Inflammatory macrophage (primary cell): ENCODE measurements around the gene C4orf51.
A peak's percentile ranks its signal among the peaks of the same experiment; 100 is the strongest.
"Not testable (repeated sequence)": the region's sequence is repeated elsewhere in the genome, so short reads cannot be mapped to it uniquely, and the experiment has no call there.

Experiments used
- DNase-seq, 2 donors: peaks; one replicate each; pipeline ENCODE4 v3.0.0-alpha.2; 2020 to 2022
- total RNA-seq, 18 experiments: gene quantifications; one replicate each; lab custom pipeline; 2026; ENCODE audit warnings: mixed read lengths in 6 of 18, inconsistent platforms in 2 of 18; lab: John Stamatoyannopoulos, UW

C4orf51 gene
- 0 to 0.06 (median 0) reads per million in 18 experiments for total RNA-seq

DNA sequence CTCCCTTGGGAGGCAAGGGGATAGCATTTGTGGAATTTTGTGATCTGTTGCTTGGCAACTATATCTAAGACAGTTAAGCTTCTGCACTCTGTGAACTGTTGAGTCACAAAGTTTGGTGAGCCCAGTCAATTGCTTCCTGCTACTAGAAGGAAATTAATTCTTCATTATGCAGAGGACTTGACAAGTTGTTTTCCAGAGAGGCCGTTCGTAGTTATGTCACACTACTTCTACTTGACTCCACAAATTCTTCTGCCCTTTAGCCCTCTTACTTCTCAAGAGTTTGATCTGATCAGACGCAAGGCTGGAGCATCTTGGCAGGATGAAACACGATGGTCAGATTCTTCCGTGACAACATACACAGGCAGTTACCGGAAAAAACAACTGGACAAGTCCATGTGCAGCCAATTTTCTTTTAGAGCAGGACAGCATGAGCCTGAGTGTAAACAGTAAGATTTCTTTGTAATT, at the start of gene C4orf51:
Gene C4orf51, plus strand, starts transcription at position 156 of the 465 bp plus-strand sequence. Its CDS starts 58 bp downstream, at position 214.
- DNase-seq = no peak

DNA sequence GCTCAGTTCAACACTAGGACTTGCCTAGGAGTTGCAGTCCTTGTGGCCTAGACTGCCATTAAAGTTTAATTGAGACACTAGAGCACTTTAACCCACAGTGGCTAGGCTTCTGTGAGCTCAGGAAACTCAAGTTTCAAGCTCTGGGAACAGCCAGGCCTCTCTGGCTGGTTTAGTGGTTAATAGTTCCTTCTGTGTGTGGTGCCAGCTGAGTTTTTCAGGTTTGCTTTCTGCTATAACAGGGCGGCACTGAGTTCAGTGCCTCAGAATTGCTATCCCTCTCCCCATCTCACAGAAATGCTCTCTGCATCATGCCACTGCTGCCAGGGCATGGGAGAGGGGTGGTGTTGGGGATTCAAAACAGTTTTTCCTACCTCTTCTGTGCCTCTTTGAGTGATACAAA, 44.8 kb upstream of the C4orf51 start:
- no peak for DNase-seq

DNA sequence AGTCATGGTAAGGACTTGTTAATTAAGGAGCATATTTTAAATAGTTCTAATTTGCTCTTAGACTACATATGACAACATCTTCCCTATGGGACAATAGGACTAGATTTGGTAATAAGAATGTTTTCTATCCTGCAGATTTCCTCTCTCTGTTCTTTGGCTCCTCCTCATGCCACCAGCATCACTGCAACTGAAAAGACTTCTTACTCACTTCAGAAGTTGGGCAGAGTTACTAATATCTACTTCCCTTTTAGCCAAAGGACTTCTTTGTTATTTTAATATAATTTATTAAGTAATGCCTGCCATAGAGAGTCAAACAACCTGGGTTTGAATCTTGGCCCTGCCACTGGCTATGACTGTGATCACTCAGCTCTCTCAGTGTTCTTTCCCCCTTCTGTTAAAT, 44.3 kb upstream of the C4orf51 start:
- peak; percentile 11 to 27 for DNase-seq

DNA sequence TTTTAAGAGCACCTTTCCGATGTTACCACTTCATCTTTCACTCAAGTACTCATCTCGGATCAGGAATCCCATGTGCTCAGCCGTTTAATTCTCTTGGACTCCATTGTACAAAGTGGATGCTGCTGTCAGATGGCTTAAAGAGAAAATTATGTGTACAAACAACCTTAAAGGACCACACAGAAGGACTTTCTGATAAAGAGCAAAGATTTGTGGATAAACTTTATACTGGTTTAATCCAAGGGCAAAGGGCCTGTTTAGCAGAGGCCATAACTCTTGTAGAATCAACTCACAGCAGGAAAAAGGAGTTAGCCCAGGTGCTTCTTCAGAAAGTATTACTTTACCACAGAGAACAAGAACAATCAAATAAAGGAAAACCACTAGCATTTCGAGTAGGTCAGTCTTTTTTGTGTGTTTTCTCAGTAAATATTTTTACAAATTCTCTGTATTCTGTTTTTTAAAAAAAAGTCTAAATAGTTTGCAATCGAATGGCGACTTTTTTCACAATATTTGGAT, 40.7 kb upstream of the C4orf51 start:
- DNase-seq = no peak

DNA sequence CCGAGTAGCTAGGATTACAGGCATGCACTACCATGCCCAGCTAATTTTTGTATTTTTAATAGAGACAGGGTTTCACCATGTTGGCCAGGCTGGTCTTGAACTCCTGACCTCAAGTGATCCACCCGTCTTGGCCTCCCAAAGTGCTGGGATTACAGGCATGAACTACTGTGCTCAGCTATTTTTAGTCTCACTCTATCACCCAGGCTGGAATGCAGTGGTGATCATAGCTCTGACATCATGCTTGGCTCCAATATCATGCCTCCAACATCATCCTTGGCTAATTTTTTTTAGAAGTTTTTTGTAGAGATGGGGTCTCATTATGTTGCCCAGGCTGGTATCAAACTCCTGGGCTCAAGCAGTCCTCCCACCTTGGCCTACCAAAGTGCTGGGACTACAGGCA, 39.7 kb upstream of the C4orf51 start:
- not testable (repeated sequence) for DNase-seq

DNA sequence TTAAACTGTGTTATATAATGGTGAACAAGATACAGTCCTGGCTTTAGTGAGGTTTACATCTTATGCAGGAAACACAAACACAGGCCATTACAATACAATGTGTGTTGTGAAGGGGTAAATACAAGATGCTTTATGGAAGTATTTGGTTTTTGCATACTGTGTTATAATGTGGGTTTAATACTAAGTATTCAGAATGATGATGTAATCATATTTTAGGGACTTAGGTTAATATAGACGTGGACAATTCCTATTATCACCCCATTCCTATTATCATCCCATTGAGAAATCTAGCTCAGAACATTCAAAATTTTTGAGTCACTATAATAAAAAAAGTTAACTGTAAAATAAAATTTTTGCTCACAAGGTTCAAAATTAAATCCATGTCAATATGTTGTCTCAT, 36.7 kb upstream of the C4orf51 start:
- DNase-seq = no peak

DNA sequence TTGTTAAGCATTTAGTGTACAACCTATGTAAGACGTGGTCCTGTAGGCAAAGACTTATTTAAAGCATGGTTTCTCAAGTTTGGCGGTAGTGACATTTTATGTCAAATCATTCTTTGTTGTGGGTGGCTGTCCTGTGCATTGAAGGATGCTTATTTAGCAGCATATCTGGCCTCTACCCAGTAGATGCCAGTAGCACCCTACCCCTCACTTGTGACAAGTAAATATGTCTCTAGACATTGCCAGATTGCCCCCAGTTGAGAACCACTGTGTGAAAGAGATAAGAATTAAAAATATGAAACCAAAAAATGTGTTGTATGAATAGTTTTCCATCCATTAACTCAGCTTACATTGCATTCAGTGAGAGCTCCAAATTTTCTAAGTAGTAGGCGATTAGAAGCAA, 35.2 kb upstream of the C4orf51 start:
- DNase-seq = no peak

DNA sequence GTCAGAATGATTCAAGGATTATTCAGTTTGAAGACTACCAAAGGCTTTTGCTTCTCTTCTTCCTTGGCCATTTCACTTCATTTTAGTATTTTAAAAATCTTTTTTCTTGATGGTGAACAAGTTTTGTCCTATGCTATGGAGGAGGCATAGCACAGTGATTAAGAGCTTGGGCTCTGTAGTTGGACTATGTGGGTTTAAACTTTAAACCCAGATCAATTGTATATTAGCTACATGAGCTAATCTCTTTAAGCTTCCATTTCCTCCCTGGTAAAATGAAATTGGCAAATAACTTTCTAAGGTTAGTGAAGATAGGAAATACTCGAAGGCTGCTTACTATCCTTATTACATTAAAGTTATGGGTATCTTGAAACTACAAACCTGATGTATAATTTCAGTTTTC, 23.8 kb upstream of the C4orf51 start:
- no peak for DNase-seq

DNA sequence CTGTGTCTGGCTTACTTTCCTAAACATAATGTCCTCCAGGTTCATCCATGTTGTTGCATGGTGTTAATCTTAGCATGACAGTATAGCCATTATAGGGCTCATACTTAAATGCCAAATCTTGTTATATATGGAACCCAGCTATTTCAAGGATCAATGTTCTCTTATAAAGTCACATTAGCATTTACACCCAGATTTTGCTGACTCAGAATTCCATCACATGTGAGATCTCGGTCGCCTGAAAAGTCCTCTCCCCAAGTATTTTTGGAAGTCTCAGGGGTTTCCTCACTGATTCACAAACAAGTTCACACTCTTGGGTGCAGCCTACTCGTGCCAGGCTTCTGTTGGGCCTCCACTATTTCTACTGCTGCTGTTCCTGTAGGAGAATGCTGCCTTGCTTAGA, 19.9 kb upstream of the C4orf51 start:
- no peak for DNase-seq

DNA sequence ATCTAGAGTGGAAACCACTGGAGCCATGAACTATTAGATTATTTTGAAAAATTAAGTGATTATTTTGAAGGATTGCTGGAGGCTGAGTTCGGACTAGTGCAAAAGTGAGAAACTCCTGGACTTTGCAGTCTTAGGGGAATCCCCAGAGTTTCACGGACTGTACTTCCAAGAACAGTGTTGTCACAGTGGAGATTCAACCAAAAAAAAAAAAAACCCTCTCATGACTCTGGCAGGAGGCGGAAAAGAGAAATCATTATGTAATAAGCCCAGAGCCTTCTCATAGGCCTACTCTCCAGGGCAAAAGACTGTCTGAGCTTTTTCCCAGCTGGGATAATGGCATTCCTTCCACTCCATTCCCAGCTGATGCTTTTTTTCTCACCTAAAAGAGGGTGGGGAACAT, 16.8 kb upstream of the C4orf51 start:
- peak in 1 of 2 donors; percentile 14 for DNase-seq

DNA sequence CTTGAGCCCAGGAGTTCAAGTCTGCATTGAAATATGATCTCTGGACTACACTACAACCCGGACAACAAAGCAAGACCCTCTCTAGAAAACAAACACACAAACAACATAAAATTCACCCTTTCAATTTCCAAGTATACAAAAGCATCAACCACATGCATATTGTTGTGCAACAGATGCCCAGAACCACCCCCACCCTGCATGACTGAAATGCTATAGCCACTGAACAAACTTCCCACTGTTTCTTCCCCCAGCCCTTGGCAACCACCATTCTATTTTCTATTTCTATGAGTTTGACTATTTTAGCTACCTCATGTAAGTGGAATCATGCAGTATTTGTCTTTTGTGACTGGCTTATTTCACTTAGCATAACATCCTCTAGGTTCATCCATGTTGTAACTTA, 14.2 kb upstream of the C4orf51 start:
- peak in 1 of 2 donors; percentile 2 for DNase-seq

DNA sequence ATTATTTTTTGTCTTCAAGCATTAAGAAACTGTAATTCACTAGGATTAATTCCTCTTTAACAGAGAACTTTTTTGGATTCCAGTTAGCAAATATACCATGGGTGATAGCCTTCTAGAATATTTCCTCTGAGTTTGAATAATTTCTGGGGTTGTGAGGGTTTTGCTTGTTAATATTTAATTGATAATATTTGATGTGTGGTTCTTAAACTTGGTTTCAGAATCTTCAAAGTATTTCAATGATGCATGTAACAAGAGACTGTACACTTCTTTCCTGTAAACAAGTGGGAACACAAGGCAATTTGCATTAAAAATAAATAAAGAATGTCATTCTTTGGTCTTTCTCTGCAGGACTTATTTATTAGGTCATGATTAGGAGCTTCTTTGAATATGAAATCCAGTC, 9.5 kb upstream of the C4orf51 start:
- no peak for DNase-seq

DNA sequence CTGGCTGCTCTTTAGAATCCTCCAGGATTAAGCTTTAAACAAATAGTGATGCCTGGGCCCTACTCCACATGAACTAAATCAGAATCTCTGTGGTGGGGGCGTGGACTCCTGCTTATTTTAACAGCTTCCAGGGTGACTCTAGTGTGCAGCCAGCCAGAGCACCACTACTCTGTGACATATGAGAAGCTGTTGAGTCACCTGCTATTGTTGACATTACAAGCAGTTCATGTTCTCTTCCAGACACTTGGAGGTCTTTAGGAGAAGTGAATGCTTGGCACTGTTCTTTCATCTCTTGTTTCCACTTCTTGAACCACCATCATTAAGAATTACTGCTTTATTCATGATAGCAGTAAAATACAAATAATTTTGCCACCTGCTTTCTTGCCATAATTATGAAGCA, 426 bp upstream of the C4orf51 start:
- no peak for DNase-seq

DNA sequence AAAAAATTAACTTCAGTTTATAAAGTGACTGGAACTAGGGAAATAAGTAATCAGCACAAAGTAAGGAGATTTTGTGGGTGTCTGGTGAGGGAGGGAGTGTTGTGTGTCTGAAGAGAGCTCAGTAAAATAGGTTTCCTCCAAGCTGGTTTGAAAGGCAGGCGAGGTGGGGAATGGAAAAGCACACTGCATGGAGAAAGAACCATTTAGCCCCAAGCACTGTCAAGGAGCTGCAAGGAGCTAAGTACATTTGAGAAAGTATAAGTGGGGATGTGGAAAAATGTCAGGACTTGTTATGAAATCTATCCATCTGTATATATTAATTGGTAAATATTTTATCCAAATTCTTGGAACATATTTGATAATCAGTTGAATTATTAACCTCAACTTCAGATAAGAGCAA, 956 bp downstream of the C4orf51 start:
- DNase-seq = no peak

DNA sequence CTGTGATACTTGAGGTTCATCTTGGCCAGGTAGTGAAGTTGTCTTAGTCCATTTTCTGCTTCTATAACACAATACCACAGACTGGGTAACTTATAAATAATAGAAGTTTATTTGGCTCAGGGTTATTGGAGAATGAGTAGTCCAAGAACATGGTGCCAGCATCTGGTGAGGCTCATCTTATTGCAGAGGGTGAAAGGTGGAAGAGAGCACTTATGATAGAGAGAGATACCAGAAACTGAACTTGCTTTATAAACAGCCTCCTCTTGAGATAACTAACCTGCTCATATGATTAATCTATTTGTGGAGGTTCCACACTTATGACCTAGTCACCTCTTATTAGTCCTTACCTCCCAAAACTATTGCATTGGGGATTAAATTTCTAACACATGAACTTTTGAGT, 1.6 kb downstream of the C4orf51 start:
- no peak for DNase-seq

DNA sequence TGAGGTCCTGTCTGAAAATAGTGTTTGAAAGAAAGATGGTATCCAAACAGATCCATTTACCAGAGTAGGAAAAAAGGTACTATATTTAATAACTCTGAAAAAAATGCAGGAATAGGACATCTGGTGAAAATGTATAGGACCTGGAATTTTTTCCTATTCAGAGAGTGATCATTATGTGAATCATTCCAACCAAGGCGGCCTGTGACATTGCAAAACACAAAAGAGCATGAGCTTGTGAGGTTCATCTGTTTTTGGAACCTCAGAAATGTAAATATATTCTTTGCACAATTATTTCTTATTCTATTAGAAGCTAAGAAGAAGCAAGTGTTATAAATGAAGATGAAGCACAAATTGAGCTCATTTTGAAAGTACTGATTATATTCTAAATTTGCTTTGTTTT, 2.0 kb downstream of the C4orf51 start:
- DNase-seq = no peak

DNA sequence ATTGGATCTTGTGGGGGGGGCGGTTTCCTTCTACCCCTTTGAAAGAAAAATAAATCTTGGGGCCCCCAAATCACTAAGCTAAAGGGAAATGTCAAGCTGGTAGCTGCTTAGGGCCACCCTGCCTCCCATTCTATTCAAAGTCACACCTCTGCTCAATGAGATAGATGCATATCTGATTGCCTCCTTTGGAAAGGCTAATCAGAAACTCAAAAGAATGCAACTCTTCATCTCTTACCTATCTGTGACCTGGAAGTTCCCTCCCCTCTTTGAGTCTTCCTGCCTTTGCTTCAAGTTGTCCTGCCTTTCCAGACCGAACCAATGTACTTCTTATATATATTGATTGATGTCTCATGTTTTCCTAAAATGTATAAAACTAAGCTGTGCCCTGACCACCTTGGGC, 7.0 kb downstream of the C4orf51 start:
- DNase-seq = no peak

DNA sequence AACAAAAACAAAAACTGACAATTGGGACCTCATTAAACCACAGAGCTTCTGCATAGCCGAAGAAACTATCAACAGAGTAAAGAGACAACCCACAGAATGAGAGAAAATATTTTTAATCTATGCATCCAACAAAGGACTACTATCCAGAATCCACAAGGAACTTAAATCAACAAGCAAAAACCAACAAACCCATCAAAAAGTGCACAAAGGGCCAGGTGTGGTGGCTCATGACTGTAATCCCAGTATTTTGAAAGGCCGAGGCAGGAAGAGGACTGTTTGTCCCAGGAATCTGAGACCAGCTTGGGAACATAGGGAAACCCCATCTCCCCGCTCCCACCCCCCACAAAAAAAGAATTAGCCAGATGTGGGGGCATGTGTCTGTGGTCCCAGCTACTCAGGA, 10.7 kb downstream of the C4orf51 start:
- DNase-seq = no peak

DNA sequence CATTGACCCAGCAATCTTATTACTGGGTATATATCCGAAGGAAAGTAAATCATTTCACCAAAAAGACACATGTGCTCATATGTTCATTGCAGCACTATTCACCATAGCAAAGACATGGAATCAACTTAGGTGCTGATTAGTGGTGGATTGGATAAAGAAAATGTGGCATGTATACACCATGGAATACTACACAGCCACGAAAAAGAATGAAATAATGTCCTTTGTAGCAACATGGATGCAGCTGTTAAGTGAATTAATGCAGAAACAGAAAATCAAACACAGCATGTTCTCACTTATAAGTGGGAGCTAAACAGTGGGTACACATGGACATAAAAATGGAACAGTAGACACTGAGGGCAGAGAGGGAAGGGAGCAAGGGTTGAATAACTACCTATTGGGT, 11.5 kb downstream of the C4orf51 start:
- not testable (repeated sequence) for DNase-seq

DNA sequence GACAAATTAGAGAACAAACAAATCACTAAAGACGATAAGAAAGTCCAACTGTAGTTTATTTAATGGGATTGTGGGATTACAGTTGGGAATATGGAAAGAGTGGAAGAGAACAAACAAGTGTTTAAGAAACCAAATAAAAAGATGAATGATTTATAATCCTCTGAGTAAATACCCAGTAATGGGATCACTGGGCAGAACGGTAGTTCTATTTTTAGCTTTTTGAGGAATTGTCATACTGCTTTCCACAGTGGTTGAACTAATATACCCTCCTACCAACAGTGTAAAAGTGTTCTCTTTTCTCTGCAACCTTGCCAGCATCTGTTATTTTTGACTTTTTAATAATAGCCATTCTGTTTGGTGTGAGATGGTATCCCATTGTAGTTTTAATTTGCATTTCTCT, 15.0 kb downstream of the C4orf51 start:
- no peak for DNase-seq

DNA sequence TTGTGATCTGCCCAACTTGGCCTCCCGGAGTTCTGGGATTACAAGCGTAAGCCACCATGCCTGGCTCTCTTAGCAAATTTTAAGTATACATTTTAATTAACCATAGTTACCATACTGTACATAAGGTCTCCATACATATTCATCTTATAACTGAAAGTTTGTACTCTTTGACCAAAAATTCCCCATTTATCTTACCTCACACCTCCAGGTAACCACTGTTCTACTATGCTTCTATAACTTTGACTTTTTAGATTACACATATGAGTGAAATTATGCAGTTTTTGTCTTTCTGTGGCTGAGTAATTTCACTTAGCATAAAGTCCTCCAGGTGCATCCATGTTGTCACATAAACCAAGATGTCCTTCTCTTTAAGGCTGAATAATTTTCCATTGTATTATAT, 17.4 kb downstream of the C4orf51 start:
- no peak for DNase-seq

DNA sequence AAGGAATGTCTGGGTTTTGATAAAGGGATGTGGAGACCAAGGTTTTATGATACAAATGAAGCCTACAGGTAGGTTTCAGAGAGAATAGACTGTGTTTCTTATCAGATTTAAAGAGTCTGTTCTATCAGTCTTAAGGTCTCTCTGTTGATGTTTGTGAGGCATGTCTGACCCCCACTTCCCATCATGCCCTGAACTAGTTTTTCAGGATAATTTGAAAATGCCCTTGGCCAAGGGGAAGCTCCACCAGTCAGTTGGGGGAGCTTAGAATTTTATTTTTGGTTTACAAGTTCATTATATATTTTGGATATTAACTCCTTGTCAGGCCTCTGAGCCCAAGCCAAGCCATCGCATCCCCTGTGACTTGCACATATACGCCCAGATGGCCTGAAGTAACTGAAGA, 18.6 kb downstream of the C4orf51 start:
- DNase-seq = no peak

DNA sequence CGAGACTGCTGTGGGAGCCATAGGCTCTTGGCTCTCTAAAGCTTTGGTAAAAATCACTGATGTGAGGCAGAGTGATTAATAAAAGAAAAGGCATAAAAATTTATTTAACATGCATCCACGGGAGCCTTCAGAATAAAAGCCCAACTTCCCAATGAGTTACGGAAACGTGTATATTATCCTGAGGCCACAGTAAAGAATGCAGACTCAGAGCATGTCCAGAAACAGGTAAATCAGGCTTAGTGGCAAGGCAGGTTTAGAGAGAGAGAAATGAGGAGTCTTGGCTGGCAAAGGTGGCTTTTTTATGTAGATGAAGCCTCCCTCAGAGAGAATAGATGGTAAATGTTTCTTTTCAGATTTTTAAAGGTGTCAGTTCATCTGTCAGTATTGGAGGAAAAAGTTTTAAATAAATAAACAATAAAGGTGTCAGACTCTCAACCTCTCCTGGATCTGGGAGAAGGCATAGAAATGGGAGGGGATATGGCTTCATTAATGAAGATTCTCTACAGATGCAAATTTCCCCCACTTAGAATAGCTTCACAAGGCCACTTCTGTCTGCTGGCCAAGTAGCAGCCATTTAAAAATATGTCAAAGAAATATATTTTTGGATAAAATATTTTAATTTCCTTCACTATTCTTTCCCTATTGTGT, 24.0 kb downstream of the C4orf51 start:
- no peak for DNase-seq

DNA sequence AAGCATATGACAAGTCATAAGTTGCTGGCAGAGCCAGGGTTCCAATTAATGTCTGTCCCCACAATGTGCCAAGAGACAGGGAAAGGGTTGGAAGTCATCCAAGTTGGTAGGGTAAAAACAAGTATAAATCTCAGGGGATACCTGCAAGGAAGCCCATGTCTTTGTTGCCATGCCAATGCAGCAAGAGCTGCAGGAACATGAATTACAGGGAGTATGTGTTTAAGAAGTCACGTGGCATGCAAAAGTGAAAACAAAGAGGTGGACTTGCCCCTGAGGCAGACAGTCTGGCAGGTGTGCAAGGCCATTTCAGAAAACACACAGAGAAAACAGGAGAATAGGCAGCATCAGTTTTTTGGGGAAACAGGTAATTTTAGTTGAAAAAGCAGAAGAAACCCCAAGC, 29.4 kb downstream of the C4orf51 start:
- DNase-seq = no peak

DNA sequence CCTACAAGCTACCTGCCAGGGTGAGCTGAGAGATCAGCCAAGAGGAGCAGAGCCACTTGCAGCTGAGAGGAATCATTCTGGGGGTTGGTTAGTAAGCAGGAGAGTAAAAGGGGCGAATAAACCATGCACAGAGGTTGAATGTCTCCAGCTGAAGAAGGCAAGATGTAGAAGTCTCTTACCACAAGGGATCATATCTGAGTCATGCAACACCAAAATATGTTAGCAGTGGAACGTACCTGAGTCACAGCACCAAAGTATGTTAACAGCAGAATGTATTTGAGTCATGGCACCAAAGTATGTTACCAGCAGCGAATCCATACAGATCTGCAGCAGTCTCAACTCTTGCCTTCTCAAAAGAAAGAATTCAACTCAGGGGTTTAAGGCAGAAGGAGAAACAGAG, 29.9 kb downstream of the C4orf51 start:
- DNase-seq = no peak
